GM12864 (cell line): ENCODE data around the gene NEK11.

Source experiments
- DNase-seq: peaks from one replicate; pipeline ENCODE4 v3.0.0-alpha.2; 2011; ENCODE audit warnings: low read depth
- H3K4me3 ChIP-seq: 2 replicates; pipeline ENCODE4 v1.5.1; 2011; ENCODE audit warnings: mild to moderate bottlenecking, low read depth, low read length, control low read depth
- TF ChIP-seq, protein P1 (sequence below): IDR thresholded peaks from 2 replicates; pipeline ENCODE4 v1.5.1; 2011; ENCODE audit warnings: low read depth, mild to moderate bottlenecking, moderate library complexity, low read length, control low read depth, inconsistent platforms; ENCODE audit errors: missing control alignments

NEK11 gene

GRCh38 chr3:131178710-131179375, 152.2 kb downstream of the NEK11 start:
- DNase-seq = no peak
- H3K4me3 ChIP-seq = no peak overlapping the region
- TF ChIP-seq, protein P1, sequence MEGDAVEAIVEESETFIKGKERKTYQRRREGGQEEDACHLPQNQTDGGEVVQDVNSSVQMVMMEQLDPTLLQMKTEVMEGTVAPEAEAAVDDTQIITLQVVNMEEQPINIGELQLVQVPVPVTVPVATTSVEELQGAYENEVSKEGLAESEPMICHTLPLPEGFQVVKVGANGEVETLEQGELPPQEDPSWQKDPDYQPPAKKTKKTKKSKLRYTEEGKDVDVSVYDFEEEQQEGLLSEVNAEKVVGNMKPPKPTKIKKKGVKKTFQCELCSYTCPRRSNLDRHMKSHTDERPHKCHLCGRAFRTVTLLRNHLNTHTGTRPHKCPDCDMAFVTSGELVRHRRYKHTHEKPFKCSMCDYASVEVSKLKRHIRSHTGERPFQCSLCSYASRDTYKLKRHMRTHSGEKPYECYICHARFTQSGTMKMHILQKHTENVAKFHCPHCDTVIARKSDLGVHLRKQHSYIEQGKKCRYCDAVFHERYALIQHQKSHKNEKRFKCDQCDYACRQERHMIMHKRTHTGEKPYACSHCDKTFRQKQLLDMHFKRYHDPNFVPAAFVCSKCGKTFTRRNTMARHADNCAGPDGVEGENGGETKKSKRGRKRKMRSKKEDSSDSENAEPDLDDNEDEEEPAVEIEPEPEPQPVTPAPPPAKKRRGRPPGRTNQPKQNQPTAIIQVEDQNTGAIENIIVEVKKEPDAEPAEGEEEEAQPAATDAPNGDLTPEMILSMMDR = no peak

DNA sequence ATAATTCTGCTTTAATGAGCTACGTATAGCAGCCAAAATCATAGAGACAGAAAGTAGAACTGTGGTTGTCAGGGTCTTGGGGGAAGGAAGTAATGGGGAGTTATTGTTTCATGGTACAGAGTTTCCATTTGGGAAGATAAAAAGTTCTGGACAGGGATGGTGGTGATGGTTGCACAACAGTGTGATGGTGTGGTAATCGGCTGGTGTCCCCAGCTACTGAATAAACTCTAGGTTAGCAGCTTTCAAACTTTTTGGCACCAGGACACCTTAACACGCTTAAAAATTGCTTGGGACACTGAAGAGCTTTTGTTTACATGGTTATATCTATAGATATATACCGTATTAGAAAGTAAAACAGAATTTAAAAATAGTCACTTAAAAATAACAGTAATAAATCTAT, 166.0 kb downstream of the NEK11 start:
- DNase-seq = no peak
- H3K4me3 ChIP-seq = no peak overlapping the region
- TF ChIP-seq, protein P1 = no peak

DNA sequence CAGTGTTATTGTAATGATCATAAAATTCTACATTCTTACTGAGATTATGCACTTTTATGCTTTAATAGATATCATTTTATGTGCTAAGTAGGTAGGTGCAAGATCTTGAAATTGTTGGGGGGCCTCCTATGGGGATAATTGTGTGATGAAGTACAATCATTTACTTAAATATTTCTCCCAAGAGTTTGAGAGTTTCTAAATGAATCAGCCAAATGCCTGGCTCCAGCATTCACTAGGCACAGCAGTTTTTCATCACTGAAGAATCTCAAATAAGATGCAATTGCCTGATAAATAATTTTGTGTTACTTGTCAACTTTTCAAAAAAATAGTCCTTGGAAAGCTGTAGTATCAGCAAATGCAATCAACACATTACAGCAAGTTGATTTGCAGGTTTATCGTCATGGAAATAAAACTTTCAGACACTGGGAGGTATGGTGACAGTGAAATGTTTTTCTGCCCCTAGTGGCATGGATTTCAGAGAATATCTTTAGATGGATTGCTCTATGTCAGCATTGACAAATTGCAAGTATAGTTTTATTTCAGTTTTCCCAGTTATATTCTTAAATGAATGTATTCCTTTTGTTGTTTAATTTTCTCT, 167.1 kb downstream of the NEK11 start:
- no peak overlapping the region for H3K4me3 ChIP-seq
- TF ChIP-seq, protein P1 = no peak
- no peak for DNase-seq

- TF ChIP-seq, protein P1 = no peak
- no peak for DNase-seq
- H3K4me3 ChIP-seq = no peak overlapping the region
Observed at GRCh38 chr3:131194816-131195215, 168.1 kb downstream of the NEK11 start.

DNA sequence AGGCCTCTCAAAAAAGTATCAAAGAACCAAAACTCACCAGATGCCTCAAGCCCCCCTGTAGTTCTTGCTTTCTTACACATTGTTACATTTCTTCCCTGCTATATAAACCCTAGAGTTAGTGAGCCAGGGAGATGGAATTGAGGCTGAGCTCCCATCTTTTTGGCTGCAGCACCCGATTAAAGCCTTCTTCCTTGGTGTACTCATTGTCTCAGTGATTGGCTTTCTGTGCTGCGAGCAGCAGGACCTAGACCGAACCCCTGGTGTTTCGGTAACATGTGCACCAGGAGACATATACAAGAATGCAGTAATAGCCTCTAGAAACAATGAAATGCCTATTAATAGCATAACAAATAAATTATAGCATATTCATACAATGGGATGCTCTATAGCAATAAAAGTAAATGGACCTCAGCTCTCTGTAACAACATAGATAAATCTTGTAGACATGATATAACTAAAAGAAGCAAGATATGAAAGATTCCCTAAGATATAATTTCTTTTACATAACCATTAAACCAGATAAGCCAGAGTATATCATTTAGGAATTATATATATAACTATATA, 174.0 kb downstream of the NEK11 start:
- DNase-seq = no peak
- TF ChIP-seq, protein P1 = no peak
- no peak overlapping the region for H3K4me3 ChIP-seq

- H3K4me3 ChIP-seq = no peak overlapping the region
- TF ChIP-seq, protein P1 = no peak
- no peak for DNase-seq
Observed at GRCh38 chr3:131216330-131216729, 189.7 kb downstream of the NEK11 start.

- no peak for DNase-seq
- TF ChIP-seq, protein P1 = no peak
- no peak overlapping the region for H3K4me3 ChIP-seq
Observed at GRCh38 chr3:131216801-131217200, 190.1 kb downstream of the NEK11 start.
